ENCODE data around the gene GNG14. TPM values are rescaled to one million over a fixed set of nuclear protein-coding genes. Genes with fewer than 3 reads are reported as not detected.

GNG14 gene
- total and polyA plus RNA-seq, 10 of the 15 experiments (the other 5 are each of a cell fraction or from before 2014, with no cell fraction given) = not detected

- peak; percentile 94 for TF ChIP-seq ZBTB40 (IDR thresholded peaks at IDR 0.05; ENCODE audit: borderline replicate concordance)
- TF ChIP-seq GABPA (IDR thresholded peaks at IDR 0.05; ENCODE audit: low read depth) = peak; percentile 92
- TF ChIP-seq NFIC (IDR thresholded peaks at IDR 0.05; ENCODE audit: low read depth, low read length) = 0 out of 2 replicates have a peak, but pooled peaks have one; percentile 41
- TF ChIP-seq PAX5 (IDR thresholded peaks at IDR 0.05; ENCODE audit: borderline replicate concordance, low read depth, low read length) = no peak
- TF ChIP-seq MXI1 (IDR thresholded peaks at IDR 0.05; ENCODE audit: low read depth, low read length) = no peak
- TF ChIP-seq SMAD5 (IDR thresholded peaks at IDR 0.05; ENCODE audit: low read depth) = 0 out of 2 replicates have a peak, but pooled peaks have one; percentile 38
- TF ChIP-seq STAT3 (IDR thresholded peaks at IDR 0.05; ENCODE audit: low read depth, low read length) = no peak
- peak; percentile 78; the same call in 1 of the 2 replicates for TF ChIP-seq CHD2 (IDR thresholded peaks at IDR 0.05; ENCODE audit: borderline replicate concordance, low read depth, low read length)
- TF ChIP-seq CHD1 (IDR thresholded peaks at IDR 0.05; ENCODE audit: low read depth, low read length) = no peak
- TF ChIP-seq SIX5 (IDR thresholded peaks at IDR 0.05; ENCODE audit: low read depth, low read length, severe bottlenecking) = peak; percentile 70
- peak; percentile 86 for TF ChIP-seq PML (IDR thresholded peaks at IDR 0.05; ENCODE audit: low read length)
- TF ChIP-seq IKZF1 (conservative IDR thresholded peaks at IDR 0.05) = peak; percentile 79
- TF ChIP-seq KDM1A (IDR thresholded peaks at IDR 0.05; ENCODE audit: borderline replicate concordance) = no peak
- TF ChIP-seq TARDBP (IDR thresholded peaks at IDR 0.05; ENCODE audit: borderline replicate concordance) = peak; percentile 77; the same call in 1 of the 2 replicates
- TF ChIP-seq USF1 (IDR thresholded peaks at IDR 0.05; ENCODE audit: borderline replicate concordance, extremely low read length, insufficient read depth, low read depth, low read length) = peak; percentile 85
- TF ChIP-seq FOXM1 (IDR thresholded peaks at IDR 0.05; ENCODE audit: low read depth, low read length) = no peak; the same call in 1 of the 2 replicates
- TF ChIP-seq CREM (IDR thresholded peaks at IDR 0.05; ENCODE audit: low read depth) = peak; percentile 53; the same call in 1 of the 2 replicates
- TF ChIP-seq ZNF207 (IDR thresholded peaks at IDR 0.05; ENCODE audit: borderline replicate concordance) = peak; percentile 90
- peak; percentile 72; the same call in 1 of the 2 replicates for TF ChIP-seq SMARCA5 (IDR thresholded peaks at IDR 0.05)
- no peak for TF ChIP-seq ZZZ3 (IDR thresholded peaks at IDR 0.05; ENCODE audit: control insufficient read depth, insufficient read length, low read depth)
- peak; percentile 81 for TF ChIP-seq DPF2 (IDR thresholded peaks at IDR 0.05)
- TF ChIP-seq CREB1 (IDR thresholded peaks at IDR 0.05; ENCODE audit: low read depth) = peak; percentile 63
- TF ChIP-seq ELK1 (IDR thresholded peaks at IDR 0.05; ENCODE audit: low read depth, low read length) = peak; percentile 72; the same call in 1 of the 2 replicates
Observed at GRCh38 chr19:12681074-12681987, 6.5 kb upstream of the GNG14 start, which contains the start of gene DHPS (continued).
